TTC549 (cell line): Measurements from ENCODE around the gene KRTDAP.
"Not testable (repeated sequence)": the region's sequence is repeated elsewhere in the genome, so short reads cannot be mapped to it uniquely, and the experiment has no call there.

Experiments used
- FAIRE-seq: peaks from 2 replicates; lab custom pipeline; 2012; peaks lifted over from hg19 to GRCh38; lab: Jason Lieb, UNC

Gene KRTDAP

GRCh38 chr19:35484252-35485036 is 5.8 kb downstream of the KRTDAP start:
- FAIRE-seq, result no peak

DNA sequence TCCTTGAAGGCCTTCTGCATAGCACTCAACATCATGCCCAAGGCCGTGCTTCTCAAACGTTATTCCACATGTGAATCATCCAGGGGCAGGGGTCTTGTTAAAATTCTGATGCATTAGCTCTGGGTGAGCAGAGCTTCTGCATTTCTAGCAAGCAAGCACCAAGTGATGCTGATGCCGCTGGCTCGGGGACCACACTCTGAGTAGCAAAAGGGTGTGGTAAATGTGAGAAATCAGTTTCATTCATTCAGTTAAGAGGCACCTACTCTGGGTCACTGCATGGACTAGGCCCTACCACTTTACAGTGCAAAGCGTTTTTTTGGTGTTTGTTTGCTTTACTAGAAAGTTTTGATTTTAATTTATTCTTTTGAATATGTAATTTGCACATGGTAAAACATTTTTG is 7.2 kb downstream of the KRTDAP start:
- FAIRE-seq, result no peak

DNA sequence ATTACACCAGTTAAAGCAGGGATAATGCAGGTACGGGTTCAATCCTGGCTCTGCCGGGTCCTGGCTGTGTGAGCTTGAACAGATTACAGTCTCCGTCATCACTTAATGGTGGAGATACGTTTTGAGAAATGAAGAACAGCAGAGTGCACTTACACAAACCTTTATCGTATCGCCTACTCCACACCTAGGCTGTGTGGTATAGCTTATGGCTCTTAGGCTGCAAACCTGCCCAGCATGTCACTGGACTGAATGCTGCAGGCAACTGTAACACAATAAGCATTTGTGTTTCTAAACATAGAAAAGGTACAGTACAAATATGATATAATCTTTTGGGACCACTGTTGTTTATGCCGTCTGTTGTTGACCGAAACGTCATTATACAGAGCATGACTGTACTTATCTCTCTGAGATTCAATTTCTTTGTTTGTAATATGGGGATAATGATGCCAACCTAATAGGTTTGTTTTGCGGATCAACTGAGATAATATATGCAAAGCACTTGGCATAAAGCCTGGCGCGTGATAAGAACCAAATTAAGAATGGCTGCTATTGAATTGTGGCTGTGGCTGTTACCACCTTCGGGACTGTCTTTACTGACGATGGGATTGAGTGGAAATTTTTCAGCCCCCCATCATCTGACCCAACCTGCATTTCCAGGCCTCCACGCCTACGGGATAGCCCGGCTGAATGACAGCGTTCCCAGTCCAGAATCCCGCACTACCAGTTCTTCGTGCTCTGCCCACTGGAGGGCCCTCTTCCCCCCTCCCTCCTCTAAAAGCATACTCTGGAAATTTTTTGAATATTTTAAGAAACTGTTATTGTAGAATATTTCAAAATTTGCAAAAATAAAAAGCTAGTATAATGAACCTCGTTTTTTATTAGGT is 11.2 kb downstream of the KRTDAP start:
- no peak for FAIRE-seq

DNA sequence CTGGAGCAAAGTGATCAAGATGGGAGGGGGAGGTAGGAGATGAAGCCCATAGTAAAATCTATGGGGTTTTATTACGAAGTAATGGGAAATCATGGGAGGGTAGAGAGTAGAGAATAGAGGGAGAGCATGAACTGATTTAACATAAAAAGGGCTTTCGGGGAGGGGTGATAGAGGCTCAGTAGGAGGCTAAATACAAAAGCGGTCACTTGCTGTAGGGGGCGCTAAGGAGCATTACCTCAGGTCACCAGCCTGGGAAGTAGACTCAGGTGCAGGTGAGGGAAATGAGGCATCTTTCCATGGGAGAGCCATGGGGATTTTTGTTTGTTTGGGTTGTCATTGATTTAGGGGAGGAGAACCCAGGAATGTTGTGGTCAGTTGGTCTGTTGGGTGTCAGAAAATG is 14.1 kb downstream of the KRTDAP start:
- no peak for FAIRE-seq

- not testable (repeated sequence) for FAIRE-seq
Observed at GRCh38 chr19:35474594-35474993, 15.7 kb downstream of the KRTDAP start.

GRCh38 chr19:35474104-35474503 is 16.2 kb downstream of the KRTDAP start:
- FAIRE-seq, result no peak

DNA sequence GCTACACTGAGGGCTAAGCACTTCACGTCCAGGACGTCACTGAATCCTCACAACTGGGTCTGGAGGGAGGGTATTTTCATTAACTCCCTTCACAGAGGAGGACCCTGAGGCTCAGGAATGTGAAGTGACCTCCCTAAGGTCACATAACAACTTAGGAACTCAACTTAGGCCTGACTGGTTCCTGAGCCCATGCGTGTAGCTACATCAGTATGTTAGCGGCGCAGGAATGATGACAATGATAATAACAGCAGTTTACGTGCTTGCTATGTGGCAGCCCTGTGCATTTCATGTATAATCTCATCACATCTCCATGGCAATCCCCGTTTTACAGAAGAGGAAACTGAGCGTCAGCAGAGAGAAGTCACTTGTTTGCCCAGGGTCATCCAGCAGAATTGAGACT is 18.3 kb downstream of the KRTDAP start:
- FAIRE-seq, result no peak

DNA sequence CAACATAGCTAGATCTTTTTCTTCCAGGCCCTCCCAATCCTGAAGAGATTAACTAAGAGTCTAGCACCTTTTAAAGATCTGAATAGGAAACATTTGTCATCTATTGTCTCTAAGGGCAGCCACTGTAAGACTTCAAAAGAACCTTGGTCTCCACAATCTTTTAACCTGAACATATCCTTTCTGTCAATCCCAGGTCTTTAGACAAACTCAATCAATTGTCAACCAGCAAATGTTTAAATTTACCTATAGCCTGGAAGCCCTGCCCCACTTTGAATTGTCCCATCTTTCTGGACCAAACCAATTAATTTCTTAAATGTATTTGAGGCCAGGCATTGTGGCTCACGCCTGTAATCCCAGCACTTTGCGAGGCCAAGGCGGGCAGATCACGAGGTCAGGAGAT is 19.2 kb downstream of the KRTDAP start:
- not testable (repeated sequence) for FAIRE-seq

- FAIRE-seq, result no peak
Observed at GRCh38 chr19:35470128-35470527, 20.1 kb downstream of the KRTDAP start.

GRCh38 chr19:35468637-35469036 is 21.6 kb downstream of the KRTDAP start:
- FAIRE-seq, result no peak

GRCh38 chr19:35466259-35466658 is 24.0 kb downstream of the KRTDAP start:
- FAIRE-seq, result no peak

- FAIRE-seq, result not testable (repeated sequence)
Observed at GRCh38 chr19:35462956-35463355, 27.3 kb downstream of the KRTDAP start.

DNA sequence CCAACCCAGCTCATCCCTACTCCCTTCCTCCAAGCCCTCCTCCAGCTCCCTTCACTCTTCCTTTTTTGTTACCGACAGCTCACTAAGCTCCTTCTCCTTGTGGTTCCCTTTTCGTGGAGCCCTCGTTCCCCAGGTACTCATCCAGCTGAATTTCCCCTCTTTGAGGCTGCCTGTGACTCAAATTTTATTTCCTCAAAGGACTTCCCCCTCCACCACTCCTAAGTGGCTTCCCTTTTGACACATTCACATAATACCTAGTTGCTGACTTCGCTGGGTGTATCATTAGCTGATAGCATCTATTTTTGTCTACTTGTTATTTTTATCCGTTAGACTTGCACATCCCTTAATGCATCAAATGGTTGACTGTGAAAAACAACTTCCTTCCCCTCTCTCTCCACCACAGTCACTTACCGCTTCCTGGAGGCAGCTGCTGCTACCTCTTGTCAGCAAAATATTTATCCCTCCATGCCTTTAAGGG is 27.7 kb downstream of the KRTDAP start:
- no peak for FAIRE-seq

DNA sequence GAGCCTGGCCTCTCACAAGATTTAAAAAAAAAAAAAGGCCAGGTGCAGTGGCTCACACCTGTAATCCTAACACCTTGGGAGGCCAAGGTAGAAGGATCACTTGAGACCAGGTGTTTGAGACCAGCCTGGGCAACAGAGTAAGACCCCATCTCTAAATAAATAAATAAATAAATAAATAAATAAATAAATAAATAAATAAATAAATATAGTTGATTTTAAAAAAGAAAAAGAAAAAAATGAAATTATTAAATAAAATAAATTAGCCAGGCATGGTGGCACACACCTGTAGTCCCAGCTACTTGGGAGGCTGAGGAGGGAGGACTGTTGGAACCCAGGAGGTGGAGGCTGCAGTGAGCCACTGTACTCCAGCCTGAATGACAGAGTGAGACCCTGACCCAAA is 28.5 kb downstream of the KRTDAP start:
- not testable (repeated sequence) for FAIRE-seq

DNA sequence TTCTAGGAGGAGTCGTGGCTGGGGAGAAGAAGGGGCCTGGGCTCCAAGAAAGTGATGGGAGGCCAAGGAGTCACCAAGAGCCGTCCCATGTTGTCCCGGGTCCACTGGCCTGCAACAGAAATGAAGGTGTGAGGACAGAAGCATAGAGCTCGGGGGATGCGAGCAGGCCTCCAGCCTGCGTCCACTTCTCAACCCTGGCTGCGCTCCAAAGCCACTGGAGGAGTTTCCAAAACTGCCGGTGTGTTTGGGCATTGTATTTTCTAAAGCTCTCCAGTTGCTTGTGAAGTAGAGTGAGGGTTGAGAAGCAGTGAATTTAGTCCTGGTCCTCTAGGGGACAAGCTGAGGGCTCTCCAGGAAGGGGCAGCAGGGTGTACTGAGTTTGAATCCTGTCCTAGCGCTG is 29.2 kb downstream of the KRTDAP start:
- FAIRE-seq, result no peak

- no peak for FAIRE-seq
Observed at GRCh38 chr19:35460608-35461007, 29.7 kb downstream of the KRTDAP start.

- no peak for FAIRE-seq
Observed at GRCh38 chr19:35459414-35460082, 30.7 kb downstream of the KRTDAP start.

- FAIRE-seq, result no peak
Observed at GRCh38 chr19:35458731-35459391, 31.4 kb downstream of the KRTDAP start.

GRCh38 chr19:35458192-35458591 is 32.1 kb downstream of the KRTDAP start:
- no peak for FAIRE-seq

GRCh38 chr19:35457173-35457572 is 33.1 kb downstream of the KRTDAP start:
- FAIRE-seq, result no peak

- no peak for FAIRE-seq
Observed at GRCh38 chr19:35455616-35456201, 34.6 kb downstream of the KRTDAP start.

DNA sequence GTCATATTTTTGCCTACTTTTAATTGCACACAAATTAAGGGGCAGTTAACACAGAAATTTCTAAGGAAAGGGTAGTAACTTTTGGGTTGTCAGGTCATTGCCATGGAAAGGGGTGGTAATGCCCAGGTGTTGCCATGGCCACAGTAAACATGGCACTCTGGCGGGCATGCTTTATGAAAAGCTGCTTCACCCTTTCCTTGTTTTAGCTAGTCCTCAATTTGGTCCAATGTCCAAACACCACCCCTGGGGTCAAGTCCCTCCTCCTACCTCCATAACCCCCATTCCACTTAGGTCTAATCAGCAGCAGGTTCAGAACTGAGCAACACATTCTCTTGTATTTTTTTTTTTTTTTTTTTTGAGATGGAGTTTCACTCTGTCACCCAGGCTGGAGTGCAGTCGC is 35.6 kb downstream of the KRTDAP start:
- FAIRE-seq, result no peak
